Heart right ventricle (tissue), 16 donors: ENCODE results near the gene FALEC. TPM values are rescaled to one million over a fixed set of nuclear protein-coding genes. Genes with fewer than 3 reads are reported as not detected.

ENCODE experiments used
- ATAC-seq, 8 donors: fragments of 200-7000 bp; cut with Tn5 transposase; one replicate each; pipeline ENCODE4 v1.9.1; 2020; ENCODE audit warnings: mild to moderate bottlenecking in 8 of 8, moderate library complexity in 8 of 8, moderate number of reproducible peaks in 1 of 8
- DNase-seq, 2 donors: peaks; one replicate each; pipeline ENCODE4 v3.0.0-alpha.2; 2020
- H3K27ac ChIP-seq, 10 donors: fragments of 200-600 bp; sonication (generic) in 2 of 10; one replicate each; pipeline versions ENCODE4 v1.5.0 to v1.8.0; 2020 to 2022; ENCODE audit warnings: mild to moderate bottlenecking in 3 of 10
- H3K27me3 ChIP-seq, 7 donors: fragments of 200-600 bp; one replicate each; pipeline ENCODE4 v1.8.0; 2021 to 2022; ENCODE audit warnings: mild to moderate bottlenecking in 2 of 7
- H3K36me3 ChIP-seq, 9 donors: fragments of 200-600 bp; sonication (generic) in 1 of 9; one replicate each; pipeline versions ENCODE4 v1.5.0 to v1.8.0; 2020 to 2022; ENCODE audit warnings: mild to moderate bottlenecking in 2 of 9
- H3K4me1 ChIP-seq, 9 donors: fragments of 200-600 bp; sonication (generic) in 1 of 9; one replicate each; pipeline versions ENCODE4 v1.5.0 to v1.8.0; 2020 to 2022; ENCODE audit warnings: mild to moderate bottlenecking in 4 of 9
- H3K4me3 ChIP-seq, 10 donors: fragments of 200-600 bp; sonication (generic) in 2 of 10; one replicate each; pipeline versions ENCODE4 v1.5.0 to v1.8.0; 2020 to 2022; ENCODE audit warnings: mild to moderate bottlenecking in 7 of 10, moderate library complexity in 2 of 10
- H3K9me3 ChIP-seq, 11 donors: fragments of 200-600 bp in 10 of 11; sonication (generic) in 2 of 11; one replicate each; pipeline versions ENCODE4 v1.5.0 to v1.8.0; 2013 to 2022; ENCODE audit warnings: mild to moderate bottlenecking in 2 of 11, control low read depth in 1 of 11, moderate library complexity in 1 of 11
- CTCF ChIP-seq, 9 donors: fragments of 200-600 bp; sonication (generic) in 2 of 9; IDR thresholded peaks; one replicate each; pipeline versions ENCODE4 v1.5.0 to v1.8.0; 2021 to 2022; ENCODE audit warnings: antibody characterized with exemption in 9 of 9, mild to moderate bottlenecking in 5 of 9, moderate library complexity in 1 of 9
- WGBS, 2 donors: extraction: QIAGEN DNeasy Blood & Tissue Kit; methylation state at CpG; one replicate each; pipeline ENCODE4 v1.1.7; 2013; ENCODE audit warnings: inconsistent platforms in 1 of 2; 5-methylcytosine and 5-hydroxymethylcytosine counted together
- intact Hi-C, 10 donors: fragments of 100-400 bp; cut with DNase I; formaldehyde crosslinking; loops; one replicate each; pipeline versions ENCODE4 v1.11.1 to v1.14.2; 2022
- polyA plus RNA-seq, 2 donors: library from polyadenylated mRNA; stranded (reverse); fragments of 200-250 nt; gene quantifications; one replicate each; pipeline ENCODE4 v1.2.3, GENCODE V29; 2013
- total RNA-seq, 10 donors: library from RNA; stranded (reverse); fragmentation: NEBNext Ultra II Directional in 3 of 10; extraction: Animal tissue kit (Norgen Biotek cat#: 25700) in 3 of 10; gene quantifications; one replicate each; pipeline versions ENCODE4 v1.2.1 to v1.2.4, GENCODE V29; 2021 to 2023
- donor health status: Arrhythmogenic right ventricular cardiomyopathy.
- donor health status: ischemic (EF 13 %, LVEDD 7.1; RV severe dilation, severe dysfunction).
- donor health status: healthy with polysubstance abuse.
- donor health status: DM: no; HTN: yes; CAD: no.
- donor health status: DM: no; HTN: no; CAD: no.
- donor health status: ischemic (EF 25% LVEDD 6.9; RV normal size, moderate dysfunction).
- donor health status: ischemic (EF 25% LVEDD 5.7; RV mildly dilated, moderate dysfunction).
- donor health status: healthy.
- donor health status: DM: yes; HTN: yes; CAD: no.
- donor health status: Ischemic cardiomyopathy.
- donor health status: ischemic (EF 35%, LVEDD 5.7; RV mildly dilated, moderate dysfunction).
- donor health status: nonischemic (EF 11% LVEDD 7.7; RV severe dilation, severe dysfunction).
- donor health status: DM: yes; HTN: yes; CAD: no.
- donor health status: PGD.
- donor health status: ischemic (EF 29% LVEDD 5.4; RV normal size, mild dysfunction).
- donor health status: nonischemic (EF 23%, LVEDD 6.1; RV moderate dilation, normal function).

Gene FALEC
- total and polyA plus RNA-seq, 12 donors = 0.46 to 0.60 TPM; not detected in 10

GRCh38 chr1:150514260-150514659 is 1.3 kb upstream of the FALEC start:
- Histone ChIP-seq H3K4me3 (peak overlapping the region in 1 of 10 donors; percentile 78), H3K9me3 (no peaks in the 10 kb centered on the region), H3K36me3 (peaks cover 0 to 34% (median 3%) of the 10 kb centered on the region in 9 donors), H3K27me3 (no peaks in the 10 kb centered on the region), H3K4me1 (peaks cover 0 to 30% (median 18%) of the 10 kb centered on the region in 9 donors), H3K27ac (peak overlapping the region in 3 of 10 donors; percentile 83 to 94 (median 87))
- no peak for DNase-seq
- intact Hi-C loops = no loop called here
- no peak for ATAC-seq
- no peak for TF ChIP-seq CTCF (IDR thresholded peaks at IDR 0.05)
- 90% methylated on average over 9 of the region's 9 CpGs for WGBS, 2 donors

GRCh38 chr1:150514913-150515327 is 632 bp upstream of the FALEC start:
- TF ChIP-seq CTCF (IDR thresholded peaks at IDR 0.05) = no peak
- H3K27me3 ChIP-seq = no peaks in the 10 kb centered on the region
- peaks cover 0 to 31% (median 3%) of the 10 kb centered on the region in 9 donors for H3K36me3 ChIP-seq
- WGBS, 2 donors = 27 to 30% methylated on average over 21 of the region's 21 CpGs
- intact Hi-C loops = loop anchor here in 2 of 10 donors (1.0 kb wide), 1 partner anchor 28 kb away; the partner anchor contains the start of gene TARS2 (in 2 of the 2)
- H3K4me3 ChIP-seq = peak overlapping the region; percentile 52 to 78 (median 64)
- peak in 5 of 8 donors; percentile 0 to 19 (median 3) for ATAC-seq
- H3K27ac ChIP-seq = peak overlapping the region; percentile 33 to 94 (median 85)
- H3K4me1 ChIP-seq = peaks cover 0 to 24% (median 16%) of the 10 kb centered on the region in 9 donors
- DNase-seq = no peak
- H3K9me3 ChIP-seq = no peaks in the 10 kb centered on the region

DNA sequence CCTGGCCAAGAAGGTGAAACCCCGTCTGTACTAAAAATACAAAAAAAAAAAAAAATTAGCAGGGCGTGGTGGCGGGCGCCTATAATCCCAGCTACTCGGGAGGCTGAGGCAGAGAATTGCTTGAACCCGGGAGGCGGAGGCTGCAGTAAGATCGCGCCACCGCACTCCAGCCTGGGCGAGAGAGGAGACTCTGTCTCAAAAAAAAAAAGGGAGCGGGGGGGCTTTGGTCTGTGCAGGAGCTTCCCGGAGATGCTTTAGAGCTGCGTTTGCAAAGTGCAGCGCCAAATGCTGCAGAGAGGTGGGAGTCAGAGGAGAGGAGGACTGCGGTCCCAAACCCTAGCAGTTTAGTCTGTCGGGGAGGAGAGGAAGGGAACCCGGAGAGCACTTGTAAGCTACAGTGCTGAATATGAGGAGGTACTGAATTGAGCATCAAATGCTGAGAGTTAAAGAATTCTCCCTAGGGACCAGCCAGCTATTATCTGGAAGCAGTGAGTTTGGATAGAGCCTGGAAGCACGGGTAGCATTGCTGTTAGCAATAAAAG is 569 bp downstream of the FALEC start:
- peaks cover 0 to 23% (median 16%) of the 10 kb centered on the region in 9 donors for H3K4me1 ChIP-seq
- no peak for DNase-seq
- TF ChIP-seq CTCF (IDR thresholded peaks at IDR 0.05) = peak in 1 of 9 donors; percentile 3
- no peaks in the 10 kb centered on the region for H3K27me3 ChIP-seq
- intact Hi-C loops = no loop called here
- 3 to 4% methylated on average over 19 of the region's 19 CpGs for WGBS, 2 donors
- H3K27ac ChIP-seq = peak overlapping the region; percentile 68 to 94 (median 85)
- peaks cover 0 to 19% (median 3%) of the 10 kb centered on the region in 9 donors for H3K36me3 ChIP-seq
- H3K9me3 ChIP-seq = no peaks in the 10 kb centered on the region
- peak in 4 of 8 donors; percentile 1 to 18 (median 6) for ATAC-seq
- peak overlapping the region; percentile 52 to 78 (median 64) for H3K4me3 ChIP-seq

GRCh38 chr1:150516616-150517015 is 1.1 kb downstream of the FALEC start:
- Histone ChIP-seq H3K4me1 (peaks cover 0 to 23% (median 16%) of the 10 kb centered on the region in 9 donors), H3K27me3 (no peaks in the 10 kb centered on the region), H3K9me3 (no peaks in the 10 kb centered on the region), H3K36me3 (peaks cover 0 to 14% (median 1%) of the 10 kb centered on the region in 9 donors), H3K4me3 (peak overlapping the region in 4 of 10 donors; percentile 60 to 78 (median 72)), H3K27ac (peak overlapping the region in 4 of 10 donors; percentile 83 to 94 (median 88))
- no peak for TF ChIP-seq CTCF (IDR thresholded peaks at IDR 0.05)
- intact Hi-C loops = no loop called here
- no peak for DNase-seq
- ATAC-seq = no peak
- WGBS, 2 donors = 49 to 56% methylated on average over 4 of the region's 4 CpGs
